BE2C (cell line): ENCODE results near the gene TMPRSS2.

ENCODE experiments used
- DNase-seq: peaks from one replicate; pipeline ENCODE4 v3.0.0-alpha.2; 2020
- H3K27me3 ChIP-seq: fragments of 250-450 bp; sonication (Bioruptor Pico); 2 replicates; pipeline ENCODE4 v1.5.1; 2020; ENCODE audit warnings: mild to moderate bottlenecking
- H3K36me3 ChIP-seq: fragments of 250-450 bp; sonication (Bioruptor Pico); 2 replicates; pipeline ENCODE4 v1.5.1; 2020; ENCODE audit warnings: mild to moderate bottlenecking
- H3K4me1 ChIP-seq: fragments of 250-450 bp; sonication (Bioruptor Pico); 2 replicates; pipeline ENCODE4 v1.5.1; 2020
- H3K4me3 ChIP-seq: 2 replicates; pipeline ENCODE4 v1.5.1; 2011; ENCODE audit warnings: low read depth, low read length
- H3K9me3 ChIP-seq: fragments of 250-450 bp; sonication (Bioruptor Pico); 2 replicates; pipeline ENCODE4 v1.5.1; 2020
- TF ChIP-seq, protein P1 (sequence below): IDR thresholded peaks from 2 replicates; pipeline ENCODE4 v1.5.1; 2012; ENCODE audit warnings: mild to moderate bottlenecking, low read depth, low read length

TMPRSS2 gene

GRCh38 chr21:41459884-41460534 lies 47.9 kb downstream of the TMPRSS2 start:
- TF ChIP-seq, protein P1, sequence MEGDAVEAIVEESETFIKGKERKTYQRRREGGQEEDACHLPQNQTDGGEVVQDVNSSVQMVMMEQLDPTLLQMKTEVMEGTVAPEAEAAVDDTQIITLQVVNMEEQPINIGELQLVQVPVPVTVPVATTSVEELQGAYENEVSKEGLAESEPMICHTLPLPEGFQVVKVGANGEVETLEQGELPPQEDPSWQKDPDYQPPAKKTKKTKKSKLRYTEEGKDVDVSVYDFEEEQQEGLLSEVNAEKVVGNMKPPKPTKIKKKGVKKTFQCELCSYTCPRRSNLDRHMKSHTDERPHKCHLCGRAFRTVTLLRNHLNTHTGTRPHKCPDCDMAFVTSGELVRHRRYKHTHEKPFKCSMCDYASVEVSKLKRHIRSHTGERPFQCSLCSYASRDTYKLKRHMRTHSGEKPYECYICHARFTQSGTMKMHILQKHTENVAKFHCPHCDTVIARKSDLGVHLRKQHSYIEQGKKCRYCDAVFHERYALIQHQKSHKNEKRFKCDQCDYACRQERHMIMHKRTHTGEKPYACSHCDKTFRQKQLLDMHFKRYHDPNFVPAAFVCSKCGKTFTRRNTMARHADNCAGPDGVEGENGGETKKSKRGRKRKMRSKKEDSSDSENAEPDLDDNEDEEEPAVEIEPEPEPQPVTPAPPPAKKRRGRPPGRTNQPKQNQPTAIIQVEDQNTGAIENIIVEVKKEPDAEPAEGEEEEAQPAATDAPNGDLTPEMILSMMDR: no peak
- Histone ChIP-seq H3K36me3 (no peaks in the 10 kb centered on the region), H3K4me1 (no peaks in the 10 kb centered on the region), H3K27me3 (no peaks in the 10 kb centered on the region), H3K9me3 (no peaks in the 10 kb centered on the region; the same call in 1 of the 2 replicates), H3K4me3 (no peak overlapping the region)
- DNase-seq: no peak

GRCh38 chr21:41458559-41458958 lies 49.4 kb downstream of the TMPRSS2 start:
- no peaks in the 10 kb centered on the region; the same call in 1 of the 2 replicates for H3K9me3 ChIP-seq
- H3K4me1 ChIP-seq: no peaks in the 10 kb centered on the region
- no peak overlapping the region for H3K4me3 ChIP-seq
- no peaks in the 10 kb centered on the region for H3K36me3 ChIP-seq
- no peaks in the 10 kb centered on the region for H3K27me3 ChIP-seq
- TF ChIP-seq, protein P1: no peak
- DNase-seq: no peak

- DNase-seq: no peak
- no peaks in the 10 kb centered on the region for H3K27me3 ChIP-seq
- H3K9me3 ChIP-seq: no peaks in the 10 kb centered on the region; the same call in 1 of the 2 replicates
- H3K36me3 ChIP-seq: no peaks in the 10 kb centered on the region
- H3K4me1 ChIP-seq: no peaks in the 10 kb centered on the region
- no peak overlapping the region for H3K4me3 ChIP-seq
- TF ChIP-seq, protein P1: no peak
Observed at GRCh38 chr21:41458121-41458520, 49.8 kb downstream of the TMPRSS2 start.

DNA sequence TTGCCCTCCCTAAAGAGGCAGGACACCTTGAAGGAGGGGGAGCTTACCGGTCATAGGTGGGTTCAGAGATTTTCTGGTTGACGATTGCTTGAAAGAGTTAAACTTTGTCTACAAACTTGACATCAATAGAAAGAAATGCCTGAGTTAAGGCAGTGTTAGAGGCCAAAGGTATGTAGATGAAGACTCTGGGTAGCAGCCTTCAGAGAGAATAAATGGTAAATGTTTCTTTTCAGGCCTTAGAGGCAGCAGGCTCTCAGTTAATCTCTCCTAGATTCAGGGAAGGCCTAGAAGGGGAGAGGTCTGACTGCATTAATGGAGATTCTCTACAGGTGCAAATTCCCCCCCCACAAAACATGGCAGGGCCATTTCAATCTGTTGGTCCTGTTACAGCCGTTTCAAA lies 54.2 kb downstream of the TMPRSS2 start:
- no peak for DNase-seq
- H3K36me3 ChIP-seq: no peaks in the 10 kb centered on the region
- H3K9me3 ChIP-seq: no peaks in the 10 kb centered on the region
- TF ChIP-seq, protein P1: no peak
- H3K27me3 ChIP-seq: no peaks in the 10 kb centered on the region
- no peaks in the 10 kb centered on the region for H3K4me1 ChIP-seq
- H3K4me3 ChIP-seq: no peak overlapping the region

DNA sequence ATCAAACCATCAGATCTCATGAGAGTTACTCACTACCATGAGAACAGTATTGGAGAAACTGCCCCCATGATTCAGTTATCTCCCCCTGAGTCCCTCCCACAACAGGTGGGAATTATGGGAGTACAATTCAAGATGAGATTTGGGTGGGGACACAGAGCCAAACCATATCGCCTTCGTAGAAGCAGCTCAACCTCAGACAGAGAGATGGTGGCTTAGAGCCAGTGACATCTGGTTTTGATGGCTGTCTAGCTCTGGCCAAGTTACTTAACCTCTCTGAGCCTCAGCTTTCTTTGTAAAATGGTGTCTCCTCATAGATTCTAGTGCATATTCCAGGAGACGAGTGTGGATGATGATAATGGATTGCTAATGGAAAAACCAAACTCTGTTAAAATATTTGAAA lies 54.8 kb downstream of the TMPRSS2 start:
- no peaks in the 10 kb centered on the region for H3K9me3 ChIP-seq
- no peaks in the 10 kb centered on the region for H3K27me3 ChIP-seq
- DNase-seq: no peak
- no peak overlapping the region for H3K4me3 ChIP-seq
- no peaks in the 10 kb centered on the region for H3K4me1 ChIP-seq
- TF ChIP-seq, protein P1: no peak
- H3K36me3 ChIP-seq: no peaks in the 10 kb centered on the region
